Fibroblast of skin of right biceps (primary cell): Measurements from ENCODE around the gene FAM20B.
"Not testable (repeated sequence)": the region's sequence is repeated elsewhere in the genome, so short reads cannot be mapped to it uniquely, and the experiment has no call there.

Experiments used
- DNase-seq: peaks from one replicate; pipeline ENCODE4 v3.0.0-alpha.2; 2013

FAM20B gene, protein sequence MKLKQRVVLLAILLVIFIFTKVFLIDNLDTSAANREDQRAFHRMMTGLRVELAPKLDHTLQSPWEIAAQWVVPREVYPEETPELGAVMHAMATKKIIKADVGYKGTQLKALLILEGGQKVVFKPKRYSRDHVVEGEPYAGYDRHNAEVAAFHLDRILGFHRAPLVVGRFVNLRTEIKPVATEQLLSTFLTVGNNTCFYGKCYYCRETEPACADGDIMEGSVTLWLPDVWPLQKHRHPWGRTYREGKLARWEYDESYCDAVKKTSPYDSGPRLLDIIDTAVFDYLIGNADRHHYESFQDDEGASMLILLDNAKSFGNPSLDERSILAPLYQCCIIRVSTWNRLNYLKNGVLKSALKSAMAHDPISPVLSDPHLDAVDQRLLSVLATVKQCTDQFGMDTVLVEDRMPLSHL

DNA sequence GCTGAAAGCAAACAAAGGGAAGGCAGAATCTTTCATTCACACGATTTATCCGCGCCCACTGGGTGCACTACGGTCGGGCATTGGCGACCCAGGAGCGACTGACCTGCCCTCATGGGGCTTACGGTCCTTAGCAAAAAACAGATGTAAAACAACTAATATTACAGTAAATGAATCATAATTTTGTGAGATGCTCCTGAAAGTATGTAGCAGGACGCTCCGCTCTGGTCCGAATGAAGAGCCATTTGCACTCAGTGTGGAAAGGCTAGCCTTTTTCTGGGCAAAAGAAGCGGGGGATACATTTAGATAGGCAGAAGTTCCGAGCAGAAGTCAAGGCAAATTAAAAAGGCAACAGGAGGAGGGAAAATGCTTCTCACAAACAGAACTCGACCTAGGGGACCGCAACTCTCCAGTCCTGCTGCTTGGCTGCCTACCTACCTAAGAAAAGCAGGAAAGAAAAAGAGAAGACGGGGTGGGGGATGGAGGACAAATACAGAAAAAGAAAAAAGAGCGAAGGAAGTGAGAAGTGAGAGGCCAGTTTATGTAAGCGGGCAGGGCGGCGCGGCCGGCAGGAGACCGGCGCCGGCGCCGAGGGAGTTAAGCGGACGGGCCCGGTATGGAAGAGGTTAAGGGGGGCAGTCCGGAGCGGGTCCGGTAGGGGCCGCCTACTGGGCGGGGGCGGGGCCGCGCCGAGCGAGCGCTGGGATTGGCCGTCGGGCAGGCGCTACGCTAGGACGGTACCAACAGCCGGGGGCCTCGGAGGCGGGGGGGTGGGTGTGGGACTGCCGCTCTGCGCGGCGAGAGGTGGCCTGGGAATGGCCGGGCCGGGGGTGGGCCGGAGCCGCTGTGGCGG lies at the start of gene FAM20B:
TSS of gene FAM20B (plus strand) at position 770 of the 850 bp plus-strand sequence. CDS start 17,954 bp downstream, outside the sequence.
- DNase-seq, result peak; percentile 93

DNA sequence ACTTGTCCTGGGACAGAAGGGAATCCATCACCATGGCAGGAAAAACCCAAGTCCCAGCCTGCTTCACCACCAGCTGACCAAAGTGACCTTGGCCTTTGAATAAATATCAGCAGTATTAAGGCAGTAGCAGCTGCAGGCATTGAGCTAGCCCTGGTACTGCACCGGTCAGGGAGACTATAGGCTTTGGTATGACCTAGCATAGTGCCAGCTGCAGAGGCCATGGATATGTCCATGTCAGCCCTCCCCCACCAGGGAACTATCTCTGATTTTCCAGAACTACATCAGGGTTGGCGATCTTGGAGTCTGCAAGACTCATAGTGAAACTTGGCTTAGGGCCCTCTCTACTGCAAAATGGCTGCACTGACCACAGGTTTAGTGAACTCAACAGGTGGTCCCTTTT lies 49.2 kb upstream of the FAM20B start:
- DNase-seq, result no peak

DNA sequence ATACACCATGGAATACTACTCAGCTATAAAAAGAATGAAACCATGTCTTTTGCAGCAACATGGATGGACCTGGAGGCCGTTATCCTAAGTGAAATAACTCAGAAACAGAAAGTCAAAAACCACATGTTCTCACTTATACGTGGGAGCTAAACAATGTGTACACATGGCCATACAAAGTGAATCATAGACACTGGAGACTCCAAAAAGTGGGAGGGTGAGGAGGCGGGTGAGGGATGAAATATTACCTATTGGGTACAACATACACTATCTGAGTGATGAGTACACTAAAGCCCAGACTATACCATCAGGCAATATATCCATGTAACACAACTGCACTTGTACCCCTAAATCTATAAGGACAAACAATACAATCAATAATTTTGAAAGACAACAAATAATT lies 39.5 kb upstream of the FAM20B start:
- no peak for DNase-seq

DNA sequence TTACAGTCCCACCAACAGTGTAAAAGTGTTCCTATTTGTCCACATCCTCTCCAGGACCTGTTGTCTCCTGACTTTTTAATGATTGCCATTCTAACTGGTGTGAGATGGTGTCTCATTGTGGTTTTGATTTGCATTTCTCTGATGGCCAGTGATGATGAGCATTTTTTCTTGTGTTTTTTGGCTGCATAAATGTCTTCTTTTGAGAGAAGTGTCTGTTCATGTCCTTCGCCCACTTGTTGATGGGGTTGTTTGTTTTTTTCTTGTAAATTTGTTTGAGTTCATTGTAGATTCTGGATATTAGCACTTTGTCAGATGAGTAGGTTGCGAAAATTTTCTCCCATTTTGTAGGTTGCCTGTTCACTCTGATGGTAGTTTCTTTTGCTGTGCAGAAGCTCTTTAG lies 37.5 kb upstream of the FAM20B start:
- not testable (repeated sequence) for DNase-seq

DNA sequence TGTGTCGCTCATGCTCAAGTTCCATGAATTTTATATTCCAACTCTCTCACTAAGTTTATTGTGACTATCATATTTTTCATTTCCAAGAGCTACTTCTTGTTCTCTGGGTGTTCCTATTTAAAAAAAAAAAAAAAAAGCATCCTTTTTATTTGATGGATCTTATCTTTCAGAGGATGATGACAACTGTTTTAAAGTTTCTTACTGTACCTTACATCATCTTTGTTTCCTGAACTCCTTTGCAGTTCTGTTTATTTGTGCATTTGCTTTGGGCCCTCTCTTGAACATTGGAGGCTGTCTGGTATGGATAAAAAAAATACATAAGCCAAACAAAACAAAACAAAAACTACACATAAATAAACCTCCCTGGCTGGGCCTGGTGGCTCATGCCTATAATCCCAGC lies 32.1 kb upstream of the FAM20B start:
- no peak for DNase-seq

DNA sequence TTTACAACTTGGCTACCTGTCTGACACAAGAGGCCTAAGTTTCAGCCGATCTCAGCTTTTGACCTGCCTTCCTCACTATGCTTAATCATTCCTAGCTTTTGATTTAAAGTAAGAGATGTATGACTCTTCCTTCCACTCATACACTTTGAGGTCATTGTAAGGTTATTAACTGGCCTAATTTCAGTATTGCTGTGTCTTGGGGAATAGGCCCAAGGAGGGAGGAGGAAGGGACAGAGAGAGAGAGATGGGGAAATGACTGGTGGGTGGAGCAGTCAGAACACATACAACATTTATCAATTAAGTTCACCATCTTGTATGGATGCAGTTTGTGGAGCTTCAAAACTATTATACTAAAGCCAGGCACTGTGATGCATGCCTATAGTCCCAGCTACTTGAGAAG lies 28.3 kb upstream of the FAM20B start:
- DNase-seq, result no peak

DNA sequence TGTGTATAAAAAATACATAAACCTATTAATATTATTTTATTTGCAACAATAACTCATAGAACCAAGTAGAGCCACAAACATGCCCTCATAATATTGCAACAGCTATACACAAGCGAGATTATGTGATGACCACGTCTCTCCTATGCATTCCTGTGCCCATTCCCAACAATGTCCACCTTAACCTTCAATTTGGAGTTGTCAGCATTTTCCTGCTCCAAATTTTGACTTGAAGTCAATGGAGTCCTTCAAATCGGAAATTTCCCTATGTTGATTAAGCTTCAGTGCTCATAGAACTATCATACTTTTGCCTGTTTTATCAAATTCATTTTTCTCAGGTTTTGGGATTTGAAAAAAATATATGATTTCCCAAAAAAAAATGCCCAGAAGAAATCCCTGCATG lies 27.4 kb upstream of the FAM20B start:
- no peak for DNase-seq

DNA sequence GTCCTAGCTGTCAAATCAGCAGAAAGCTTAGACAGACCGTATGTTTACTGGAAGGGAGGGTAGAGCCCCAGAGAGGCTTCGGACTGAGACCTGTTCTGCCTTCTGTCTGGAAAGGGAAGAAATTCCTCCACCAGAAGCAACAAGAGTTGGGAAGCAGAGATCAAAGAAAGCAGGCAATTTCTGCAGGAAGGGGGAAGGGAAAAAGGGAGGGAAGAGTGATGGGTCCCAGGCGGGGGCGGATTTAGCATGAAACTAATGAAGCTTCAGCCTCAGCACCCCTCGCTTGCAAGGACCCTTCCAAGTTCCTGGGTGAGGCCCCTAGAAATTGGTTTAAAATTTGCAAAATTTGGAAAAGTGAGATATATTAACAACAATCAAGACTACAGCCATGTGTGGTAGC lies 26.6 kb upstream of the FAM20B start:
- DNase-seq, result no peak

DNA sequence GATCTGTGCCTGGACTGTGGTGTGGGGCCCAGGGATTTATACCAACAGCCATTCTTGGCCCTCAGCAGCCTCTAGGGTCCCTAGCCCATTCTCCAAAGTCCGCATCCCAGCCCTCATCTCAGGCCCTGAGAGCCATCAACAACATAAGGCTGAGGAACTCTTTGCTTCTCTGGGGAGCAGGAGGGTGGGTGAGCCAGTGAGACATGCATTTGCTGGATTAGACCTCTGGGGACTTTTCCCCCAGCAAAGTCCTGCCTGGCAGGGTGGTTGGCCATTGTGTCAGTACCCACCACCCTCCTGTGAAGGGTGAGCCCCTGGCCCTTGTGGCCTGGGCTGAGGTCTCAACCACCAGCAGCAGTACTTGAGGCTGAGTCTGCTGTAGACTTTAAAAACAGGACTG lies 24.2 kb upstream of the FAM20B start:
- DNase-seq, result no peak

DNA sequence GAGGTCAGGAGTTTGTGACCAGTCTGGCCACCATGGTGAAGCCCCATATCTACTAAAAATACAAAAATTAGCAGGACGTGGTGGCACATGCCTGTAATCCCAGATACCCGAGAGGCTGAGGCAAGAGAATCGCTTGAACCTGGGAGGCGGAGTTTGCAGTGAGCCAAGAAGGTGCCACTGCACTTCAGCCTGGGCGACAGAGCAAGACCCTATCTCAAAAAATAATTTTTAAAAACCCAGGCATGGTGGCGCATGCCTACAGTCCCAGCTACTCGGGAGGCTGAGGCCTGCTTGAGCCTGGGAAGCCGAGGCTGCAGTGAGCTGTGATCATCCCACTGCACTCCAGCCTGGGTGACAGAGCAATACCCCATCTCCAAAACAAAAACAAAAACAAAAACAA lies 23.6 kb upstream of the FAM20B start:
- not testable (repeated sequence) for DNase-seq

DNA sequence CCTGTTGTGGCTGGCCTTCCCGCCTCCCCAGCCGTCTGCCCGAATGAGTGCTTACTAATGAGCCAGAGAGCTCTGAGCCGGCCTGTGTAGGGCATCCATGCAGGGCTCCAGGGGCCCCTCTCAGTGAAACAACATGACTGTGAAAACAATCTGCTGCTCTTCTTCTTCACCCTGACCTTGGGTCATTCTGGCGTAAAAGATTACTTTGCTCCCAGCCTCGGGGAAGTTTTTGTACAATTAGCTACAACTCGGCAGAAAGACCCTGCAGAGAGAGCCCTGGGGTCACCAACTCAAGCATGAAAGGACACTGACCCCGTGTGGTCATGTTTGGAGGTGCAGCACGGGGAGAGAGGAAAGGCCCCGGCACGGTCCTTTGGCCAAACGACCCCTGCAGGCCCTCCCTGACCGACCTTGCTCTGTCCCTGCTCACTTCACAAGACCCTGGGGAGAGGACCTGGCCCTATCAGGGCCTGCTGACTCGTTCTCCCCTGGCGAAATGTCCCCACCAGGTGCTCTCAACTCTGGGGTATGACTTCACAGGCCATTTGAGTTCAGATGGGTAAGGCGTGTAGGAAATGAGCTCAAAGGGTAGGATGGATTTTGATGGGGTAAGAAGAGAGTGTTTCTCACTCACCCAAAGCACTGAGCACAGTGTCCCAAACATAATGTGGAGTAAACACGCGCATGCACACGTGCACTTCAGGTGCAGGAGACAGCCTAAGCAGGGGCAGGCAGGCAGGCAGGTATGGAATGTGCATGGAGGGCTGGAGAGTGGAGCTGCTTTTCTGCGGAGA lies 22.9 kb upstream of the FAM20B start:
- DNase-seq, result peak; percentile 68

DNA sequence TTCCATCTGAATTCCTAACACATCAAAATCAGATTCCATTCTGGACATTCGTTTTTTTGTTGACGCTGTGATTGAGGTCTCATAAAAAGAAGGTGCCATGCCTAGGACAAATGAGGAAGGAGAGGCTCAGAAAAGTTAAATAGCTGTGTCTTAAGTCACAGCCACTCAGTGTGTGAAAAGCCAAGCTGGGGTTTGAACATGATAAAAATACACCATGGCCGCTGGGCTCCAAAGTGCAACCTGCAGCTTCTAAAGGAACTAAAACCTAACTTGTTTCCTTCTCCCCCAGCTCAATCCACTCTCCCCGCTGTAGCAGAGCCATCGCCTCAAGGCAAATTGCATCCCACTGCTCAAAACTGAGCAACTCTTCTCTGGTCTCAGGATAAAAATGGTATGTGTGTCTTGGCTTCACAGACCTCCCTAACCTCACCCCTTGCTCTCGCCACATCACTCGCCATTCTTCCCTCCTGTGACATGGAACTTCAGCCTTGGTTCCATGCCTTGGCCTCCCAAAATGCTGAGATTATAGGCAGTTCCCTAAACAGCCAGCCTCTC lies 22.1 kb upstream of the FAM20B start:
- no peak for DNase-seq

DNA sequence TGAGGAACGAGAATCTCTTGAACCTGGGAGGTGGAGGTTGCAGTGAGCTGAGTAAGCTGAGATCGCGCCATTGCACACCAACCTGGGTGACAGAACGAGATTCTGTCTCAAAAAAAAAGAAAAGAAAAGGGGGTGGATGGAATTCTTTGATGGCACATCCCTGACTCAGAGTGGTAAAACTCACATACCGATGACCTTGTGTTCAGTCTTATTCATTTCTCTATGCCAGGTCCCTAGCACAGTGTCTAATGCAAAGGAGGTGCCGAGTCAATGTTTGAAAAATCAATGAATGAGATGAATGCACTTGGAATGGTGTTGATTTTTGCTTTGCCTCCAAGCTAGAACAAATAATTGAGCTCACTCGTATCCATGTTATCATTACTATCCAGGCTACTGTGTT lies 18.5 kb upstream of the FAM20B start:
- no peak for DNase-seq

DNA sequence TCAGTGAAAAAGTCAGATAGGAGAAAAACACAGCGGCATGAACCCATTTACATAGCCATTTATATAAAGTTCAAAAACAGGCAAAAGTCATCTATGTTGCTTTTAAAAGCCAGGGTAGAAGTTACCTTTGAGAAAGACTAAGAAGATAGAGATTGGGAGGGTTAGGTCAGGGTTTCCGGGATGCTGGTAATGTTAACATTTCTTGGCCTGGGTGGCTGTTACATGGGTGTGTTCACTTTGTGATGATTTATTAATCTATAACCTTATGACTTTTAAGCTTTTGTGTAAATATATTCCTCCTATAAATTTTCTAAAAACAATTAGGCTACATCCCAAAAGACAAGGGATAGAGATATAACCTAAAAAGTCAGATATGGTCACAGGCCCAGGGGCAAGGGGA lies 15.0 kb upstream of the FAM20B start:
- no peak for DNase-seq

DNA sequence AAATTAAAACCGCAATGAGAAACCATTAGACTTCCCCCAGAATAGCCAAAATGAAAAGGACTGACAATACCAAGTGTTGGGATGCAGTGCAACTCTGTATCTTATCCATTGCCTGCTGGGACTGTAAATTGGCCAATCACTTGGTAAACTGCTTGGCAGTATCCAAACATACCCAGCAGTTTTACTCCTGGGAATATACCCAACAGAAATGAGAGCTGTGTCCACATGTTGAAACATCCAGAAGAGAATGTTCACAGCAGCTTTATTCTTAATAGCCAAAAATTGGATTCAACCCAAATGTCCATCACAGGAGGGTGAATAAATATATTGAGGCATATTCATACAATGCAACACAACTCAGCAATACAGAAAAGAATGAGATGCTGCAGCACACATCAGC lies 13.7 kb upstream of the FAM20B start:
- no peak for DNase-seq

DNA sequence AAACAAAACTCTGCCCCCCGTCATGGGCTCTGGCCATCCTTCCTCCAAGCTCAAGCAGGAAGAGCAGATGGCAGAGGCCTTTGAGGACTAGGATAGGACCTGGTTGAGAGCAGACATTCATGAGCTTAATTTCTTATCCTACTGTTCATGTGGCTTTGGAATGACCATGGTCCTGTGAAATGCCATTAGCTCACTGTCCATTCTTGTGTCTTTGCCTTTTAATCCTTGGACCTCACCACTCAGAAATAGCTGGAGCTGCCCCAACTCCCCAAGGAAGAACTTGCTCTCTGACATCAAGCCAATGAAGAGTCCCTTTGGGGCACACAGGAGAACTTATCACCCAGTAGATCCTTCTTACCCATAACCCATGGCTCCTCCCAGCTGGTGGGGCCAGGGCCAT lies 11.6 kb upstream of the FAM20B start:
- DNase-seq, result no peak

DNA sequence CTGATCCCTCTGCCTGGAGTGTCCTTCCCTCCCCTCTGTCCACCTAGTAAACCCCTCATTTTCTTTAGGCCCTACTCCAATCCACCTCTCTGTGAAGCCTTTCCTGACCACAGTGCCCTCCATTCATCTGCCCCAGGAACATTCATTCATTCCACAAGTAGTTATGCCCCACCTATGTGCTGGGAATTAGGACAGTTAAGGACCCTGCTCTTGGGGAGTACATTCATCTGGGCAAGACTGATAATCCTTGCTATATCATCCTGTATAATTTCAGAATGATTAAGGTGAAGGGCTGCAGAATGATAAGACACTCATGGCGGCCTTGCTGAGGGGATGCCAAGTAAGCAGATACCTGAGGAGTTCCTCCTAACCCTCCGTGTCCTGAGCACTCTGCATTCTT lies 10.3 kb upstream of the FAM20B start:
- no peak for DNase-seq

DNA sequence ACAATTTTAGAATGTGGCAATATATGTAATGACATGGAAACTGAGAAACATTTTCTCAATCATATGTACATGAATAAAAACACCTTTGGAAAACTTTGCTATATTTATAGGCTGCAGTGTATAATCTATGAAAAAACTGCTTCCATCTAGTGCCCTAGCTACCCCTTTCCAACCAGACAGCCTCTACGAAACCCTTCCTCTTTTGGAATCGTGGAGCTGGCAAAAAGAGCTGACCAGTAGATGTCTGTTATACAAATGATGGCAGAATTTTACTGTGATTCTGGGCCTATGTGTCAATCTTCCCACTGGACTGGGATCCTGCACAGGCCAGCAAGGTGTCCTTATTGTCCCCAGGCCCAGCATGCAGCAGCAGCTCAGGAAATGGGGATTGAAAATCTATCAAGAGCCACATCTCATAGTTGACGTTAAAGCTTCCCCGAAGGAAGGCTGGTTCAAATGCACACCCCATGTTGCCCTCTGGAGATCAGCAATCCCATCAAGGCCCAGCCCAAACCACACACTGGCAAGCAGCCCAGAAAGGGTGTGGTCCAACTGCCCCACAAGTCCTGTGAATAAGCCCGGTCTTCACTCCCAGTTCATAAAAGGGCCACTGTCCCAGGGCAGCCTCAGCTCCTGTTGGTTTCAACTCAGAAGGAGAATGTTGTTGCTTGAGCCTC lies 8.8 kb upstream of the FAM20B start:
- peak; percentile 82 for DNase-seq

DNA sequence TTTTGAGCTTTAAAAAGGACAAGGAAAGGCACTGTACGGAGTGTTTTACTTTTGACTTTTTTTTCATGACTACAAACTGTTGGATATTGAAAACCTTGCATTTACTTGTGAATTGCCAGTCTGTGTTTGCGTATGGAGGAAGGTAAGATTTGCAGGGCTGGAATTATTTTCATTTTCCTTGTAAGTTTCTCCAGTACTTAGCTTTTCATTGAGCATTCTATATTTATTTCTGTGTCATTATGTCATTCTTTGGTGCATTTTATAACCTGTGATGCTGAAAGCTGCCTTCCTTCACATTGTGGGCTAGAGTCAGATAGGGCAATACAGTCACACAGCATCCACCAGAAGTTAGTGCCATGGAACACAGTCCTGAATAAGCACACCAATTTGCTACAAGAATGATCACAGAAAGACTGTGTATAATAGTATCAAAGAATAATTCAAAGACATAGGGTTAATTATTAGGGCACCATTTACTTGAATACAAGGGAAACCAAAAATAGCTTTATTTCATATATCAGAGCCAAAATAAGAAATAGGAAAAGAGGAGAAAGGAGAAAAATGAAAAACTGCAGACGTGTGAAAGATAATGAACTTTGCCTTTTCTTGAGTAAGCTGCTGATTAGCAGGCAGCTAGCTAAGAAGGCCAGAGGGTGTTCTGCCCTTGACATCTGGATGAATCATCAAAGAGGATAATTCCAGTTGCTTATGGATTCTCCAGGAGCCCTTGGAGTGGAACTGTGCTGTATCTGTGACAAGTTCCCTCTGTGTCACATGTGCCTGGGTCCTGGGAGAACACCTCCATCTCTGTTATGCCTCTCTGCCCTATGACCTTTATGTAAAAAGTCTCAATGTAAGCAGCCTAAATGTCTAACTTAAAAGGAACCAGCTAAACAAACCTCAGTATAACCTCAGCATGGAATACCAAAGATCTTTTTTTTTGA lies 8.0 kb upstream of the FAM20B start:
- no peak for DNase-seq

DNA sequence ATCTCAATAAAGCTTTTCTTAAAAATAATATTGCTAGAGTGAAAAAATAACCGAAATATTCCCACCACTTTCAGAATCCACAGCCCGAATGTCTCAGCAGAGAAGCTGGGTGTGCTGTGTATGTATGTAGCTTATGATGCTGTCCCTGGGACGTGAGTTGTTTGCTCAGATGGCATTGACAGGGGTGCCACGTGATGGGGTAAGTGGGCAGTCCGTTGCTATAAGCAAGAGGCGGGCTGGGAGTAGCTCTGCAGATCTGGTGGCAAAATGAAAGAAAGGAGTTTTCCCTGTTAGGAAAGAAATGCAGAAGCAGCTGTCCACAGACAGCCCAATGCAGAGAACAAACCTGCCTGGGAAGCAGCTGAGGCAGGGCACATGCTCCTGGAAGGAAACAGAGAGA lies 3.8 kb upstream of the FAM20B start:
- no peak for DNase-seq

DNA sequence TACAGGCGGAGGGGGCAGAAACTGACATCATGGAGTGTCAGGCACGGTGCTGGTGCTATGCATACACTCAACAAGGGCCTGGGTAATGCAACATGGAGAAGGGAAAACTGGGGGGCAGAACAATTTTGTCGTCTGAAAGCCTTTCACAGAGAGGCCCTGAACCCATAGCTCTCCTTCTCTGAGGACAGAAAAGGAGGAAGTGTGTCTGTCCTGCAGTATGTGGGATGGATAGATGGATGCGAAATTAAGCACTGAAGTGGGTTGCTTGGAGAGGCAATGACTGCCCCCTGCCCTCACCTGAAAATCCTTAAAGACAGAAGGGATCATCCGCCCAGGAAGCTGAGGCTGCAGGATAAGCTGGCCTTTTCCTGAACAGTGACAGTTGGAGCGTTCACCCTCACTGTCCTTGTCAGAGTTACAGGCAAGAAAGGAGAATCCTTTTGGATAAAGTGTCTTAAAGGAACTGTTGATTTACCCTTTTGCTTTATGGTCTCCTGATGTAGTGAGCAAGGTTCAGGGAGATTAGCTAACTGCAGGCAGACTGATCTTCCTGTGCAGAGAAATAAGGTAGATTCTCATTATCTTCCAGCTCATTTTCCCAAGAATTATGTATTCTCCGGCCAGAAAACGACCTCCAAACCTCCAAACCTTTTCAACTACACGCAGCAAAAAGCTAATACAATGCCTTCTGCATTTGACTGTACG lies 1.6 kb upstream of the FAM20B start:
- no peak for DNase-seq
